ENCODE measurements around the gene IL13. TPM values are rescaled to one million over a fixed set of nuclear protein-coding genes. Genes with fewer than 3 reads are reported as not detected.

IL13 gene
- total RNA-seq, 1 experiment from 2014 or later, result not detected

GRCh38 chr5:132655821-132656773 is 1.9 kb upstream of the IL13 start:
- peak; percentile 9 for DNase-seq (ENCODE audit: low read depth)

- no peak for DNase-seq (ENCODE audit: low read depth)
These were observed 1.1 kb upstream of the IL13 start for GRCh38 chr5:132656774-132657355.

- DNase-seq (ENCODE audit: low read depth), result no peak
These were observed 669 bp downstream of the IL13 start for GRCh38 chr5:132658381-132659302.

- DNase-seq (ENCODE audit: low read depth), result no peak
These were observed 1.9 kb downstream of the IL13 start for GRCh38 chr5:132659598-132660493.

GRCh38 chr5:132661231-132662003 is 3.4 kb downstream of the IL13 start:
- no peak for DNase-seq (ENCODE audit: low read depth)

- no peak for DNase-seq (ENCODE audit: low read depth)
These were observed 4.0 kb downstream of the IL13 start for GRCh38 chr5:132662004-132662401.

- no peak for DNase-seq (ENCODE audit: low read depth)
These were observed 5.2 kb downstream of the IL13 start for GRCh38 chr5:132662925-132663770.

- no peak for DNase-seq (ENCODE audit: low read depth)
These were observed 6.1 kb downstream of the IL13 start for GRCh38 chr5:132663771-132664695.

- DNase-seq (ENCODE audit: low read depth), result no peak
These were observed 6.8 kb downstream of the IL13 start for GRCh38 chr5:132664696-132665209.

GRCh38 chr5:132665574-132666080 is 7.7 kb downstream of the IL13 start:
- no peak for DNase-seq (ENCODE audit: low read depth)

GRCh38 chr5:132666310-132667123 is 8.5 kb downstream of the IL13 start:
- DNase-seq (ENCODE audit: low read depth), result no peak

GRCh38 chr5:132667309-132667708 is 9.3 kb downstream of the IL13 start:
- no peak for DNase-seq (ENCODE audit: low read depth)

GRCh38 chr5:132667761-132668705 is 10.1 kb downstream of the IL13 start:
- no peak for DNase-seq (ENCODE audit: low read depth)

- no peak for DNase-seq (ENCODE audit: low read depth)
These were observed 10.9 kb downstream of the IL13 start for GRCh38 chr5:132668706-132669454.

GRCh38 chr5:132669455-132669820 is 11.5 kb downstream of the IL13 start:
- DNase-seq (ENCODE audit: low read depth), result no peak

All from RPMI7951 (cell line).